Neuronal stem cell (in vitro differentiated cells): Measurements from ENCODE around the gene RALY.

Experiments
- DNase-seq: peaks from one replicate; pipeline ENCODE4 v3.0.0-alpha.2; 2013; ENCODE audit warnings: low spot score
- H2AFZ ChIP-seq: one replicate; pipeline ENCODE4 v1.6.1; 2013; ENCODE audit warnings: mild to moderate bottlenecking, low read length, inconsistent platforms
- H2AK5ac ChIP-seq: 2 replicates; pipeline ENCODE4 v1.6.1; 2013; ENCODE audit warnings: low read depth, mild to moderate bottlenecking, inconsistent platforms, low read length, moderate library complexity, mixed read lengths
- H2BK120ac ChIP-seq: 2 replicates; pipeline ENCODE4 v1.6.1; 2013; ENCODE audit warnings: low read depth, mild to moderate bottlenecking, inconsistent platforms, low read length, moderate library complexity, mixed read lengths
- H2BK12ac ChIP-seq: one replicate; pipeline ENCODE4 v1.6.1; 2013; ENCODE audit warnings: low read length, inconsistent platforms
- H2BK15ac ChIP-seq: 2 replicates; pipeline ENCODE4 v1.6.1; 2013; ENCODE audit warnings: mild to moderate bottlenecking, low read length, inconsistent platforms, mixed read lengths
- H2BK5ac ChIP-seq: one replicate; pipeline ENCODE4 v1.6.1; 2013; ENCODE audit warnings: inconsistent platforms, mild to moderate bottlenecking, low read length, moderate library complexity
- H3K14ac ChIP-seq: one replicate; pipeline ENCODE4 v1.6.1; 2013; ENCODE audit warnings: low read length, inconsistent platforms
- H3K18ac ChIP-seq: 2 replicates; pipeline ENCODE4 v1.6.1; 2013; ENCODE audit warnings: low read length, inconsistent platforms
- H3K23ac ChIP-seq: 2 replicates; pipeline ENCODE4 v1.6.1; 2013; ENCODE audit warnings: low read depth, mild to moderate bottlenecking, mixed read lengths, low read length, inconsistent platforms; ENCODE audit not compliant: poor library complexity
- H3K27ac ChIP-seq: replicated peaks from 3 replicates; pipeline ENCODE4 v1.5.1; 2013; ENCODE audit warnings: low read length, inconsistent platforms
- H3K27me3 ChIP-seq, 3 experiments: 2 replicates each; pipeline ENCODE4 v1.6.1; 2013; ENCODE audit warnings: low read length in 3 of 3, mild to moderate bottlenecking in 2 of 3, inconsistent platforms in 1 of 3, low read depth in 1 of 3, mixed read lengths in 1 of 3, moderate library complexity in 1 of 3; ENCODE audit not compliant: control insufficient read depth in 3 of 3, insufficient read depth in 3 of 3
- H3K36me3 ChIP-seq, 2 donors: replicated peaks in 1 of 2; 2 replicates each; pipeline ENCODE4 v1.6.1; 2013; ENCODE audit warnings: low read length in 2 of 2; ENCODE audit not compliant: control insufficient read depth in 2 of 2, insufficient read depth in 2 of 2
- H3K4ac ChIP-seq: 2 replicates; pipeline ENCODE4 v1.6.1; 2013; ENCODE audit warnings: inconsistent platforms, mild to moderate bottlenecking, low read length, moderate library complexity
- H3K4me1 ChIP-seq, 2 donors: 1 replicate in 1 of 2; 2 replicates in 1 of 2; pipeline ENCODE4 v1.6.1; 2013; ENCODE audit warnings: low read length in 2 of 2, low read depth in 1 of 2; ENCODE audit not compliant: control insufficient read depth in 2 of 2, insufficient read depth in 1 of 2
- H3K4me2 ChIP-seq: one replicate; pipeline ENCODE4 v1.6.1; 2013; ENCODE audit warnings: mild to moderate bottlenecking, low read length, inconsistent platforms; ENCODE audit not compliant: insufficient read depth, poor library complexity, severe bottlenecking
- H3K4me3 ChIP-seq, 2 donors: 2 replicates each; pipeline ENCODE4 v1.5.1; 2013; ENCODE audit warnings: low read length in 2 of 2, mild to moderate bottlenecking in 2 of 2, inconsistent platforms in 1 of 2, moderate library complexity in 1 of 2
- H3K79me1 ChIP-seq: one replicate; pipeline ENCODE4 v1.6.1; 2013; ENCODE audit warnings: low read depth, mild to moderate bottlenecking, inconsistent platforms, low read length, moderate library complexity
- H3K9ac ChIP-seq: one replicate; pipeline ENCODE4 v1.6.1; 2013; ENCODE audit warnings: mild to moderate bottlenecking, low read depth, low read length, inconsistent platforms; ENCODE audit not compliant: poor library complexity
- H3K9me3 ChIP-seq, 2 donors: replicated peaks in 1 of 2; 2 replicates each; pipeline versions ENCODE3 to v1.6.1; 2013; ENCODE audit warnings: low read length in 2 of 2, mild to moderate bottlenecking in 2 of 2, inconsistent platforms in 1 of 2, low read depth in 1 of 2, mixed read lengths in 1 of 2, moderate library complexity in 1 of 2; ENCODE audit not compliant: control insufficient read depth in 2 of 2, insufficient read depth in 1 of 2
- H4K8ac ChIP-seq: one replicate; pipeline ENCODE4 v1.6.1; 2013; ENCODE audit warnings: low read depth, mild to moderate bottlenecking, inconsistent platforms, low read length, moderate library complexity
- H4K91ac ChIP-seq: one replicate; pipeline ENCODE4 v1.6.1; 2013; ENCODE audit warnings: low read length, low read depth, mild to moderate bottlenecking, inconsistent platforms; ENCODE audit not compliant: poor library complexity
- WGBS, 2 donors: extraction: QIAGEN DNeasy Blood & Tissue Kit; methylation state at CpG; one replicate each; pipeline ENCODE4 v1.1.7; 2013; ENCODE audit warnings: missing lambda C conversion rate in 2 of 2, mixed read lengths in 1 of 2; ENCODE audit not compliant: insufficient read length in 2 of 2, insufficient replicate concordance in 1 of 2; ENCODE audit errors: extremely low coverage in 2 of 2; 5-methylcytosine and 5-hydroxymethylcytosine counted together

RALY gene

DNA sequence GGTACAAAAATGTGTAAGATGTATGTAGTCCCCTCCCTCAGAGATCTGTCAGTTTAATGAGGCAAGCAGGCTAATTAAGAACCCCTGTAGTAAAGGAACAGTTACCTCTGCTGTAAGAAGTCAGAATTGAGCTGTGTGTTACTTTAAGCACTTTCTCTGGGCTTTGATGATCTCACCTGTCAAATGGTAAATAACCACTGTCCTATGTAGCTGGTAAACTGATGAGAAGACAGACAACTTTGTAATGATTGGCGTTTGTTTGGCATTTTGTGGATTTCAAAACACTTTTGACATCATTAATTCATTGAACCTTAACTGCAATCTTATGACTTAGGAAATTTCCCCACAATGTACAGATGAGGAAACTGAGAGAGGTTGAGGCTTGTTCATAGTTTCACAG, 55.7 kb downstream of the RALY start:
- Histone ChIP-seq H2AFZ (no peak overlapping the region), H3K27me3 (no peaks in the 10 kb centered on the region), H4K8ac (no peak overlapping the region), H2BK120ac (no peak overlapping the region), H3K79me1 (no peaks in the 10 kb centered on the region), H2BK5ac (no peak overlapping the region), H3K18ac (no peak overlapping the region), H3K4me3 (no peak overlapping the region), H3K4ac (no peak overlapping the region), H3K4me1 (peaks cover 9 to 10% of the 10 kb centered on the region in 2 donors), H3K14ac (no peak overlapping the region), H3K4me2 (no peak overlapping the region), H3K36me3 (peaks cover 0 to 28% of the 10 kb centered on the region in 2 donors), H2BK15ac (no peak overlapping the region), H3K9me3 (no peaks in the 10 kb centered on the region), H3K9ac (no peak overlapping the region), H2BK12ac (no peak overlapping the region), H3K27ac (no peak overlapping the region), H3K23ac (no peak overlapping the region), H4K91ac (no peak overlapping the region), H2AK5ac (no peak overlapping the region)
- no peak for DNase-seq
- no CpG with 5 or more reads among the region's 1 CpG for WGBS, 2 donors

DNA sequence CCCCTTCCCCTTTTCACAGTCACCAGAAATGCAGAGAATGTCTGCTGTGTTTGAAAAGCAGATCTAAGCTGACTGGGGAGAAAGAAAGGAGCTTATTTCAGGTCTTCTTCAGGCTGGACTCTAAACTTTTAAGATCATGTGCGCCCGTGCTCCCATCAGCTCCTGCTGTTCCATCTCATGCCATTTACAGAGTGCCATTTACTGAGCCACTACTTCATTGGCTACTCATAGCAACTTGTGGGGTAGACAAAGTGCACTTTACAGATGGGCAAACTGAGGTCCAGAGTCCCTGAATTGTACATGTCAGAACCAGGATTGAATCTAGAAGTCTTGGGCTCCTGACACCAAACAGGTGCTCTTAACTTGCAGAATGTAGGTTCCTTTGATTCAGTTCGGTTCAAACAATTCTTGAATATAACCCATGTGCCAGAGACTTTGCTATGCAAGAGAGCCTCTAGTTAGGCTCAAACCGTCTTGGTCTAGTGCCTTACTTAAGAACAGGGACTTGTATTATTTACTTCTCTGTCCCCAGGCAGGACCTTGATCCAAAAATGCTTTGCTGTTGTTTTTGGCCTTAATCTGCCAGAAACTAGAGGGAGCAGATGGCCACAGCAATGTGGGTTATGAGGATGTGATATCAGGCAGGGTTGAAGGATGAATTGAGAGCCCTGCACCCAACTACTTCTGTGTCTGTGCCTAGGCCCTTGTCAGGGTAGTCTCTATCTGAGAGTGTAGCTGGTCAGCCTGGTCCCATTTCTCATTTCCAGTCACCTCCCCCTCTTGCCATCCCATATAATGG, 56.4 kb downstream of the RALY start:
- H3K4me1 ChIP-seq: peaks cover 9 to 10% of the 10 kb centered on the region in 2 donors
- H2BK120ac ChIP-seq: no peak overlapping the region
- no CpG with 5 or more reads among the region's 4 CpGs for WGBS, 2 donors
- no peak overlapping the region for H3K27ac ChIP-seq
- H3K23ac ChIP-seq: no peak overlapping the region
- no peak overlapping the region for H3K18ac ChIP-seq
- no peak overlapping the region for H2AFZ ChIP-seq
- no peak overlapping the region for H2AK5ac ChIP-seq
- no peak overlapping the region for H3K9ac ChIP-seq
- H3K4me3 ChIP-seq: no peak overlapping the region
- H3K79me1 ChIP-seq: no peaks in the 10 kb centered on the region
- H2BK15ac ChIP-seq: no peak overlapping the region
- H2BK5ac ChIP-seq: no peak overlapping the region
- no peak overlapping the region for H3K14ac ChIP-seq
- no peaks in the 10 kb centered on the region for H3K9me3 ChIP-seq
- H4K91ac ChIP-seq: no peak overlapping the region
- H3K27me3 ChIP-seq: no peaks in the 10 kb centered on the region
- no peak overlapping the region for H4K8ac ChIP-seq
- no peak overlapping the region for H3K4ac ChIP-seq
- peaks cover 0 to 24% of the 10 kb centered on the region in 2 donors for H3K36me3 ChIP-seq
- DNase-seq: no peak
- H2BK12ac ChIP-seq: no peak overlapping the region
- H3K4me2 ChIP-seq: no peak overlapping the region

DNA sequence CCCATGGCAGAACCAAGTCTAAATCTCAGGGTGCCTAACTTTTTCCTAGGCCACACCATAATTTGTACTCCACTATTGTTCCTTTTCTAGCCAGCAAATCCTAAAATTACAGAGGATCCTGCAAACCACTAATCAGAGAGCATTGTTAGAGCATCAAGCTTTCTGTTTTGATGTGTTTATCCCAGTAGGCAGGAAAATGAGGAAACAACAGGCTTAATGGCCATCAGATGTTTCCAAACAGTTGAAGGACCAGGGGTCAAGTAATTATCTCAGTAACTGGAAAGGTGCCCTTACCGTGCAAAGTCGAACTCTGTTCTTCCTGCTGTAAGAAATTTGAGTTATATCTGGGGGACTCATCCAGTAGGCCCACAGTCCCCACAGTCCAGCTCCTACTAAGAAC, 58.7 kb downstream of the RALY start:
- Histone ChIP-seq H2BK120ac (no peak overlapping the region), H2BK12ac (no peak overlapping the region), H3K4me1 (peaks cover 4 to 9% of the 10 kb centered on the region in 2 donors), H2AFZ (no peak overlapping the region), H3K27me3 (no peaks in the 10 kb centered on the region), H2BK5ac (no peak overlapping the region), H3K23ac (no peak overlapping the region), H3K14ac (no peak overlapping the region), H3K36me3 (peaks cover 0 to 5% of the 10 kb centered on the region in 2 donors), H3K4ac (no peak overlapping the region), H3K79me1 (no peaks in the 10 kb centered on the region), H3K4me2 (no peak overlapping the region), H4K91ac (no peak overlapping the region), H3K27ac (no peak overlapping the region), H2AK5ac (no peak overlapping the region), H2BK15ac (no peak overlapping the region), H3K18ac (no peak overlapping the region), H3K4me3 (no peak overlapping the region), H4K8ac (no peak overlapping the region), H3K9ac (no peak overlapping the region), H3K9me3 (no peaks in the 10 kb centered on the region)
- WGBS, 2 donors: no CpG with 5 or more reads among the region's 2 CpGs
- no peak for DNase-seq

GRCh38 chr20:34055290-34055689, 61.6 kb downstream of the RALY start:
- no CpG with 5 or more reads among the region's 1 CpG for WGBS, 2 donors
- H2BK15ac ChIP-seq: no peak overlapping the region
- H3K9ac ChIP-seq: no peak overlapping the region

More at GRCh38 chr20:34055290-34055689, 61.6 kb downstream of the RALY start:
- Histone ChIP-seq H3K9me3 (no peaks in the 10 kb centered on the region), H3K18ac (no peak overlapping the region), H2BK5ac (no peak overlapping the region), H2AFZ (no peak overlapping the region), H3K23ac (no peak overlapping the region), H3K14ac (no peak overlapping the region), H3K27me3 (no peaks in the 10 kb centered on the region), H4K91ac (no peak overlapping the region), H3K4me1 (peaks cover 4 to 12% of the 10 kb centered on the region in 2 donors), H3K4me3 (no peak overlapping the region), H2BK120ac (no peak overlapping the region), H4K8ac (no peak overlapping the region), H2BK12ac (no peak overlapping the region), H3K27ac (no peak overlapping the region), H3K4ac (no peak overlapping the region), H3K4me2 (no peak overlapping the region), H3K36me3 (peaks cover 2 to 13% of the 10 kb centered on the region in 2 donors), H3K79me1 (no peaks in the 10 kb centered on the region), H2AK5ac (no peak overlapping the region)
- DNase-seq: no peak
